ENCODE results near the gene RUFY3.

RUFY3 gene

GRCh38 chr4:70841951-70842350, 120.2 kb downstream of the RUFY3 start:
- no peak for DNase-seq

GRCh38 chr4:70842761-70843435, 121.1 kb downstream of the RUFY3 start:
- no peak for DNase-seq

GRCh38 chr4:70844180-70844579, 122.4 kb downstream of the RUFY3 start:
- DNase-seq = no peak

- DNase-seq = peak; percentile 40 to 66
These were observed 127.5 kb downstream of the RUFY3 start for GRCh38 chr4:70849291-70849690.

GRCh38 chr4:70855464-70855863, 133.7 kb downstream of the RUFY3 start:
- DNase-seq = no peak
